H1 (cell line): ENCODE measurements around the gene DSCAM. TPM values are rescaled to one million over a fixed set of nuclear protein-coding genes. Genes with fewer than 3 reads are reported as not detected.

ENCODE experiments used
- CTCF ChIA-PET: fragments of 300-600 bp; sonication (Branson Sonifier 250); formaldehyde crosslinking; loops from one replicate; lab custom pipeline; 2021; ENCODE audit not compliant: partially characterized antibody; lab: Charles Lee
- POLR2A ChIA-PET: fragments of 300-600 bp; sonication (Branson Sonifier 250); formaldehyde crosslinking; loops from one replicate; lab custom pipeline; 2021; ENCODE audit warnings: inconsistent platforms; ENCODE audit not compliant: partially characterized antibody; lab: Charles Lee
- DNase-seq, 2 experiments: peaks; one replicate each; pipeline versions ENCODE4 v3.0.0 to v3.0.0-alpha.2; 2010 to 2022; ENCODE audit warnings: low spot score in 2 of 2, low read depth in 1 of 2, mixed read lengths in 1 of 2
- FAIRE-seq: peaks from 2 replicates; lab custom pipeline; 2011; peaks lifted over from hg19 to GRCh38; lab: Jason Lieb, UNC
- H2AFZ ChIP-seq: 2 replicates; pipeline ENCODE4 v1.8.1; 2012; ENCODE audit warnings: low read length, inconsistent platforms
- H2AK5ac ChIP-seq: 2 replicates; pipeline ENCODE4 v1.6.1; 2013; ENCODE audit warnings: low read depth, low read length
- H2BK120ac ChIP-seq: replicated peaks from 2 replicates; pipeline ENCODE3; 2013; ENCODE audit warnings: low read depth, low read length, inconsistent platforms
- H2BK12ac ChIP-seq: 2 replicates; pipeline ENCODE4 v1.6.1; 2013; ENCODE audit warnings: low read depth, low read length
- H2BK15ac ChIP-seq: 2 replicates; pipeline ENCODE4 v1.6.1; 2013; ENCODE audit warnings: low read length
- H2BK20ac ChIP-seq: 2 replicates; pipeline ENCODE4 v1.6.1; 2013; ENCODE audit warnings: low read length
- H2BK5ac ChIP-seq: 2 replicates; pipeline ENCODE4 v1.6.1; 2013; ENCODE audit warnings: low read depth, low read length
- H3K14ac ChIP-seq: 2 replicates; pipeline ENCODE4 v1.6.1; 2013; ENCODE audit warnings: inconsistent platforms; ENCODE audit not compliant: insufficient read length
- H3K18ac ChIP-seq: 2 replicates; pipeline ENCODE4 v1.6.1; 2013; ENCODE audit warnings: low read length; ENCODE audit errors: extremely low read depth
- H3K23ac ChIP-seq: 2 replicates; pipeline ENCODE4 v1.6.1; 2013; ENCODE audit warnings: inconsistent platforms; ENCODE audit not compliant: insufficient read length
- H3K23me2 ChIP-seq: 2 replicates; pipeline ENCODE4 v1.6.1; 2013; ENCODE audit warnings: low read depth, low read length
- H3K27ac ChIP-seq: 2 replicates; pipeline ENCODE4 v1.6.1; 2011; ENCODE audit warnings: low read depth, low read length, inconsistent platforms
- H3K27me3 ChIP-seq, 4 experiments: replicated peaks in 1 of 4; 1 replicate in 1 of 4; 2 replicates in 3 of 4; pipeline versions ENCODE4 v1.6.1 to v1.8.1; 2011 to 2013; ENCODE audit warnings: low read length in 3 of 4, mild to moderate bottlenecking in 3 of 4, inconsistent platforms in 2 of 4, mixed read lengths in 2 of 4, moderate library complexity in 1 of 4; ENCODE audit not compliant: control insufficient read depth in 3 of 4, insufficient read depth in 3 of 4; ENCODE audit errors: extremely low read depth in 1 of 4
- H3K36me3 ChIP-seq, 4 experiments: 2 replicates each; pipeline versions ENCODE4 v1.6.1 to v1.8.1; 2011 to 2013; ENCODE audit warnings: mild to moderate bottlenecking in 4 of 4, low read length in 3 of 4, moderate library complexity in 2 of 4, control low read depth in 1 of 4, inconsistent platforms in 1 of 4; ENCODE audit not compliant: insufficient read depth in 4 of 4, control insufficient read depth in 2 of 4
- H3K4ac ChIP-seq: replicated peaks from 2 replicates; pipeline ENCODE3; 2013; ENCODE audit warnings: low read length, low read depth, mixed read lengths, inconsistent platforms; ENCODE audit not compliant: insufficient read length
- H3K4me1 ChIP-seq, 4 experiments: replicated peaks in 1 of 4; 1 replicate in 1 of 4; 2 replicates in 3 of 4; pipeline versions ENCODE4 v1.6.1 to v1.8.1; 2011 to 2013; ENCODE audit warnings: low read length in 3 of 4, inconsistent platforms in 2 of 4, mixed read lengths in 1 of 4; ENCODE audit not compliant: insufficient read depth in 4 of 4, control insufficient read depth in 3 of 4
- H3K4me2 ChIP-seq, 2 experiments: 2 replicates each; pipeline versions ENCODE4 v1.6.1 to v1.8.1; 2011 to 2013; ENCODE audit warnings: low read depth in 2 of 2, low read length in 2 of 2, control low read depth in 1 of 2, inconsistent platforms in 1 of 2, mild to moderate bottlenecking in 1 of 2; ENCODE audit not compliant: insufficient read depth in 1 of 2
- H3K4me3 ChIP-seq, 4 experiments: fragments of 200-600, 300-600 bp in 1 of 4; sonication (generic), shearing (Covaris generic), sonication (Bioruptor Twin) in 1 of 4; 2 replicates each; pipeline versions ENCODE4 v1.5.1 to v1.8.1; 2011 to 2016; ENCODE audit warnings: low read length in 4 of 4, low read depth in 3 of 4, control low read depth in 2 of 4, inconsistent platforms in 2 of 4, mild to moderate bottlenecking in 2 of 4, mixed read lengths in 1 of 4, moderate library complexity in 1 of 4; ENCODE audit not compliant: insufficient read depth in 2 of 4; ENCODE audit errors: extremely low read depth in 1 of 4
- H3K56ac ChIP-seq: replicated peaks from 2 replicates; pipeline ENCODE3; 2013; ENCODE audit warnings: low read depth, mild to moderate bottlenecking, mixed read lengths, low read length, inconsistent platforms; ENCODE audit not compliant: insufficient read length
- H3K79me1 ChIP-seq: 2 replicates; pipeline ENCODE4 v1.6.1; 2013; ENCODE audit warnings: low read depth, low read length, control low read depth
- H3K79me2 ChIP-seq, 2 experiments: 2 replicates each; pipeline versions ENCODE4 v1.6.1 to v1.8.1; 2012 to 2013; ENCODE audit warnings: low read length in 2 of 2, mild to moderate bottlenecking in 2 of 2, inconsistent platforms in 1 of 2; ENCODE audit not compliant: insufficient read depth in 2 of 2, control insufficient read depth in 1 of 2
- H3K9ac ChIP-seq, 4 experiments: replicated peaks in 1 of 4; 1 replicate in 1 of 4; 2 replicates in 3 of 4; pipeline versions ENCODE4 v1.6.1 to v1.8.1; 2011 to 2013; ENCODE audit warnings: low read depth in 3 of 4, low read length in 3 of 4, control low read depth in 2 of 4, mild to moderate bottlenecking in 2 of 4, moderate library complexity in 2 of 4, inconsistent platforms in 1 of 4; ENCODE audit errors: extremely low read depth in 1 of 4
- H3K9me3 ChIP-seq, 2 experiments: 2 replicates each; pipeline versions ENCODE4 v1.6.1 to v1.8.1; 2012 to 2013; ENCODE audit warnings: mild to moderate bottlenecking in 2 of 2, moderate library complexity in 2 of 2, control low read depth in 1 of 2, inconsistent platforms in 1 of 2, low read depth in 1 of 2, low read length in 1 of 2, mixed read lengths in 1 of 2; ENCODE audit not compliant: insufficient read depth in 2 of 2
- H4K20me1 ChIP-seq, 2 experiments: replicated peaks in 1 of 2; 2 replicates each; pipeline versions ENCODE3 to v1.8.1; 2011 to 2013; ENCODE audit warnings: inconsistent platforms in 2 of 2, low read length in 2 of 2, mild to moderate bottlenecking in 1 of 2; ENCODE audit not compliant: insufficient read depth in 2 of 2, control insufficient read depth in 1 of 2
- H4K5ac ChIP-seq: 2 replicates; pipeline ENCODE4 v1.6.1; 2013; ENCODE audit warnings: low read length, low read depth, mixed read lengths, inconsistent platforms; ENCODE audit not compliant: insufficient read length
- H4K8ac ChIP-seq: 2 replicates; pipeline ENCODE4 v1.8.0; 2013; ENCODE audit warnings: mild to moderate bottlenecking, moderate library complexity, low read length, inconsistent platforms; ENCODE audit not compliant: insufficient read depth; ENCODE audit errors: extremely low read depth
- H4K91ac ChIP-seq: replicated peaks from 2 replicates; pipeline ENCODE3; 2013; ENCODE audit warnings: low read length, mixed read lengths, inconsistent platforms; ENCODE audit not compliant: insufficient read length
- HDAC6 ChIP-seq: IDR thresholded peaks from one replicate; pipeline ENCODE4 v1.7.1; 2012; ENCODE audit warnings: low read depth, mild to moderate bottlenecking, inconsistent platforms, low read length, moderate library complexity
- JUND ChIP-seq: IDR thresholded peaks from 2 replicates; pipeline ENCODE4 v1.6.1; 2011; ENCODE audit warnings: mild to moderate bottlenecking, improper control_type of control experiment, low read length
- RAD21 ChIP-seq, 2 experiments: IDR thresholded peaks in 1 of 2; conservative IDR thresholded peaks in 1 of 2; 2 replicates each; pipeline ENCODE4 v1.6.1; 2011; ENCODE audit warnings: low read depth in 2 of 2, low read length in 2 of 2, improper control_type of control experiment in 1 of 2, inconsistent platforms in 1 of 2, mild to moderate bottlenecking in 1 of 2, moderate library complexity in 1 of 2
- SRF ChIP-seq: IDR thresholded peaks from 2 replicates; pipeline ENCODE4 v1.6.1; 2011; ENCODE audit warnings: mild to moderate bottlenecking, low read depth, low read length, moderate library complexity
- WGBS, 2 experiments: shearing (Covaris generic) in 1 of 2; methylation state at CpG; one replicate each; pipeline versions ENCODE4 v1.1.6 to v1.1.7; 2013 to 2015; ENCODE audit warnings: low lambda C conversion rate in 2 of 2, mixed read lengths in 2 of 2, inconsistent platforms in 1 of 2, low coverage in 1 of 2, missing lambda C conversion rate in 1 of 2; ENCODE audit not compliant: insufficient replicate concordance in 2 of 2, insufficient coverage in 1 of 2, insufficient read length in 1 of 2; ENCODE audit errors: extremely low coverage in 1 of 2, missing lambda C conversion rate in 1 of 2; 5-methylcytosine and 5-hydroxymethylcytosine counted together
- polyA plus RNA-seq, 7 experiments: library from polyadenylated mRNA; depleted of rRNA in 3 of 7; stranded (reverse) in 5 of 7; unstranded in 2 of 7; fragments of >200 nt in 5 of 7; fragments of 200-250 nt in 2 of 7; gene quantifications; 1 replicate in 5 of 7; 2 replicates in 1 of 7; 4 replicates in 1 of 7; pipeline versions ENCODE4 v1.2.1 to v1.2.3, GENCODE V29; 2011 to 2013; ENCODE audit warnings: missing spikeins in 2 of 7, mixed read lengths in 2 of 7
- total RNA-seq: library from RNA; stranded (reverse); fragmentation: NEBNext Ultra II Directional; extraction: Animal tissue kit (Norgen Biotek cat#: 25700); gene quantifications from 2 replicates; pipeline ENCODE4 v1.2.1, GENCODE V29; 2021
- TF ChIP-seq, protein P1 (sequence below), 3 experiments: IDR thresholded peaks; 1 replicate in 2 of 3; 2 replicates in 1 of 3; pipeline versions ENCODE4 v1.5.1 to v1.6.1; 2011; ENCODE audit warnings: low read length in 3 of 3, mild to moderate bottlenecking in 3 of 3, inconsistent platforms in 2 of 3, low read depth in 1 of 3, moderate library complexity in 1 of 3; ENCODE audit not compliant: insufficient read depth in 1 of 3; ENCODE audit errors: control extremely low read depth in 1 of 3
- TF ChIP-seq, protein P2 (sequence below): IDR thresholded peaks from 2 replicates; pipeline ENCODE4 v1.6.1; 2011; ENCODE audit warnings: low read depth, mild to moderate bottlenecking, low read length; ENCODE audit not compliant: insufficient read depth

The DSCAM gene
- total and polyA plus RNA-seq, 2 of the 8 experiments (the other 6 are each of a cell fraction or from before 2014, with no cell fraction given): 0.02 to 0.15 TPM

DNA sequence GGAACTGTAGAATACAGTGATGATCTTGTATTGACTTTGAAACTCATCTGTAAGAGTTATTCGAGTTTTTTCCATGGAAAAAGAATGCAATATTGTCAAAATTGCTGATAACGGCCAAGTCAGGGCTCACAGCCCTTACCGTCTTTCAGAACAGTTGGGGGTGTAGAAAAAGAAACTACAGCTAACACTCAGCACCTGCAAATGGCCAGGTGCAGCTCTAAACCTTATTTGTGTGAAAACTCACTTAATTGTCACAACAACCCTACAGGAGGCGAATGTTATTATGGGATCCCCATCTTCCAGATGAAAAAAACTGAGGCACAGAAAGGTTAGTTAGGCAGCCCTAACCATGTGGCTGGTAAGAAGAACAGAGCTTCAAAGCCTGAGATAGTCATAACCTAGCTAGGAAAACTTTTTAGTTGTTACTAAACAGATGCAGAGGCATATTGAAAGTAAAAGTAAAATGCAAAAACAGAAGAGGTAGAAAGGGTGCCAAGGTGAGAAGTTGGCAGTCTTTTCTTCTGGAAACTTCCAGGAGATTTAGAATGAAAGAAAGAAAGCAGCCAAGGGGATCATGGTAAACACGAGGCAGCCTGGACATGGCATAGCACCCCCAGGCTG, 76.4 kb downstream of the DSCAM start:
- TF ChIP-seq, protein P1, sequence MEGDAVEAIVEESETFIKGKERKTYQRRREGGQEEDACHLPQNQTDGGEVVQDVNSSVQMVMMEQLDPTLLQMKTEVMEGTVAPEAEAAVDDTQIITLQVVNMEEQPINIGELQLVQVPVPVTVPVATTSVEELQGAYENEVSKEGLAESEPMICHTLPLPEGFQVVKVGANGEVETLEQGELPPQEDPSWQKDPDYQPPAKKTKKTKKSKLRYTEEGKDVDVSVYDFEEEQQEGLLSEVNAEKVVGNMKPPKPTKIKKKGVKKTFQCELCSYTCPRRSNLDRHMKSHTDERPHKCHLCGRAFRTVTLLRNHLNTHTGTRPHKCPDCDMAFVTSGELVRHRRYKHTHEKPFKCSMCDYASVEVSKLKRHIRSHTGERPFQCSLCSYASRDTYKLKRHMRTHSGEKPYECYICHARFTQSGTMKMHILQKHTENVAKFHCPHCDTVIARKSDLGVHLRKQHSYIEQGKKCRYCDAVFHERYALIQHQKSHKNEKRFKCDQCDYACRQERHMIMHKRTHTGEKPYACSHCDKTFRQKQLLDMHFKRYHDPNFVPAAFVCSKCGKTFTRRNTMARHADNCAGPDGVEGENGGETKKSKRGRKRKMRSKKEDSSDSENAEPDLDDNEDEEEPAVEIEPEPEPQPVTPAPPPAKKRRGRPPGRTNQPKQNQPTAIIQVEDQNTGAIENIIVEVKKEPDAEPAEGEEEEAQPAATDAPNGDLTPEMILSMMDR (IDR thresholded peaks at IDR 0.05; ENCODE audit: control extremely low read depth in 1 of 3, insufficient read depth in 1 of 3, low read depth in 1 of 3, low read length in 3 of 3): no peak
- TF ChIP-seq SRF (no peak), RAD21 (IDR thresholded peaks at IDR 0.05 in 1 of 2, conservative IDR thresholded peaks at IDR 0.05 in 1 of 2; ENCODE audit: low read depth in 2 of 2, low read length in 2 of 2) (no peak), JUND (no peak), HDAC6 (no peak)
- TF ChIP-seq, protein P2, sequence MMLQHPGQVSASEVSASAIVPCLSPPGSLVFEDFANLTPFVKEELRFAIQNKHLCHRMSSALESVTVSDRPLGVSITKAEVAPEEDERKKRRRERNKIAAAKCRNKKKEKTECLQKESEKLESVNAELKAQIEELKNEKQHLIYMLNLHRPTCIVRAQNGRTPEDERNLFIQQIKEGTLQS: no peak
- Histone ChIP-seq H3K27me3 (no peaks in the 10 kb centered on the region), H3K79me1 (no peaks in the 10 kb centered on the region), H3K79me2 (no peaks in the 10 kb centered on the region), H3K9ac (no peak overlapping the region), H3K56ac (no peak overlapping the region), H4K5ac (no peak overlapping the region), H4K8ac (no peak overlapping the region), H2BK12ac (no peak overlapping the region), H3K18ac (no peak overlapping the region), H3K23me2 (no peaks in the 10 kb centered on the region), H2BK5ac (no peak overlapping the region), H4K20me1 (no peaks in the 10 kb centered on the region), H3K4me1 (peaks cover 0 to 3% (median 0%) of the 10 kb centered on the region in 4 experiments; a peak in 3 of 7 replicates), H3K36me3 (no peaks in the 10 kb centered on the region), H2AK5ac (no peak overlapping the region), H3K4ac (no peak overlapping the region), H3K27ac (no peak overlapping the region), H2BK120ac (no peak overlapping the region), H2BK20ac (no peak overlapping the region), H3K4me2 (no peak overlapping the region), H2AFZ (no peak overlapping the region), H3K14ac (no peak overlapping the region), H3K4me3 (no peak overlapping the region), H3K9me3 (no peaks in the 10 kb centered on the region), H3K23ac (no peak overlapping the region), H2BK15ac (no peak overlapping the region), H4K91ac (no peak overlapping the region)
- DNase-seq (no peak), FAIRE-seq (no peak)
- 90% methylated on average over 5 of the region's 5 CpGs; no CpG with 5 or more reads in 1 of the 2 experiments for WGBS, 2 experiments
- ChIA-PET POLR2A (no interaction called here), CTCF (no interaction called here)
